Neural crest cell (in vitro differentiated cells): ENCODE measurements around the gene TRAP1. TPM values are rescaled to one million over a fixed set of nuclear protein-coding genes. Genes with fewer than 3 reads are reported as not detected.

Source experiments
- DNase-seq: peaks from one replicate; pipeline ENCODE4 v3.0.0; 2021; ENCODE audit warnings: low read depth, mixed read lengths, low spot score
- H3K27ac Mint-ChIP-seq: one replicate; pipeline ENCODE4 v1.8.0; 2021; ENCODE audit warnings: mild to moderate bottlenecking, mixed read lengths; ENCODE audit not compliant: unreplicated experiment
- H3K27me3 Mint-ChIP-seq: 2 replicates; pipeline ENCODE4 v1.8.0; 2021; ENCODE audit warnings: low read depth, mild to moderate bottlenecking, mixed read lengths
- H3K36me3 Mint-ChIP-seq: 2 replicates; pipeline ENCODE4 v1.8.0; 2021; ENCODE audit warnings: low read depth, mild to moderate bottlenecking, mixed read lengths
- H3K4me1 Mint-ChIP-seq: 2 replicates; pipeline ENCODE4 v1.8.0; 2021; ENCODE audit warnings: mixed read lengths
- H3K4me3 Mint-ChIP-seq: one replicate; pipeline ENCODE4 v1.8.0; 2021; ENCODE audit warnings: mild to moderate bottlenecking, mixed read lengths
- H3K9me3 Mint-ChIP-seq: 2 replicates; pipeline ENCODE4 v1.8.0; 2021; ENCODE audit warnings: mixed read lengths
- CTCF ChIP-seq: fragments of 200-600 bp; sonication (generic); conservative IDR thresholded peaks from 2 replicates; pipeline ENCODE4 v1.5.0; 2021; ENCODE audit warnings: antibody characterized with exemption, mild to moderate bottlenecking
- total RNA-seq: library from RNA; stranded (reverse); gene quantifications from 2 replicates; pipeline ENCODE4 v1.2.1, GENCODE V29; 2021

Gene TRAP1
- total RNA-seq, 1 donor from 2014 or later, result 152 TPM

- H3K27ac Mint-ChIP-seq, result peak overlapping the region; percentile 22
- H3K4me1 Mint-ChIP-seq, result peaks cover 5% of the 10 kb centered on the region
- no peaks in the 10 kb centered on the region for H3K9me3 Mint-ChIP-seq
- no peak for TF ChIP-seq CTCF
- H3K4me3 Mint-ChIP-seq, result no peak overlapping the region
- H3K27me3 Mint-ChIP-seq, result no peaks in the 10 kb centered on the region
- H3K36me3 Mint-ChIP-seq, result peaks cover 17% of the 10 kb centered on the region
- DNase-seq, result no peak
These were observed 36.9 kb upstream of the TRAP1 start for GRCh38 chr16:3754081-3754703.

GRCh38 chr16:3752984-3753383 lies 35.7 kb upstream of the TRAP1 start:
- Mint-ChIP-seq H3K9me3 (no peaks in the 10 kb centered on the region), H3K27ac (no peak overlapping the region), H3K36me3 (peaks cover 23% of the 10 kb centered on the region), H3K4me3 (no peak overlapping the region), H3K4me1 (peaks cover 5% of the 10 kb centered on the region), H3K27me3 (no peaks in the 10 kb centered on the region)
- no peak for TF ChIP-seq CTCF
- DNase-seq, result no peak

GRCh38 chr16:3751878-3752277 lies 34.6 kb upstream of the TRAP1 start:
- no peaks in the 10 kb centered on the region for H3K9me3 Mint-ChIP-seq
- H3K36me3 Mint-ChIP-seq, result peaks cover 26% of the 10 kb centered on the region
- peak overlapping the region; percentile 67 for H3K27ac Mint-ChIP-seq
- H3K27me3 Mint-ChIP-seq, result no peaks in the 10 kb centered on the region
- no peak overlapping the region for H3K4me3 Mint-ChIP-seq
- no peak for DNase-seq
- peaks cover 9% of the 10 kb centered on the region for H3K4me1 Mint-ChIP-seq
- TF ChIP-seq CTCF, result no peak

- no peak for DNase-seq
- peak overlapping the region; percentile 12 for H3K27ac Mint-ChIP-seq
- peaks cover 19% of the 10 kb centered on the region for H3K4me1 Mint-ChIP-seq
- H3K4me3 Mint-ChIP-seq, result no peak overlapping the region
- no peak for TF ChIP-seq CTCF
- H3K9me3 Mint-ChIP-seq, result no peaks in the 10 kb centered on the region
- H3K27me3 Mint-ChIP-seq, result no peaks in the 10 kb centered on the region
- peaks cover 30% of the 10 kb centered on the region for H3K36me3 Mint-ChIP-seq
These were observed 31.0 kb upstream of the TRAP1 start for GRCh38 chr16:3748307-3748706.

GRCh38 chr16:3745751-3746355 lies 28.5 kb upstream of the TRAP1 start:
- H3K36me3 Mint-ChIP-seq, result peaks cover 27% of the 10 kb centered on the region
- no peak overlapping the region for H3K4me3 Mint-ChIP-seq
- no peaks in the 10 kb centered on the region for H3K27me3 Mint-ChIP-seq
- no peak for DNase-seq
- peaks cover 14% of the 10 kb centered on the region for H3K4me1 Mint-ChIP-seq
- TF ChIP-seq CTCF, result no peak
- H3K27ac Mint-ChIP-seq, result peak overlapping the region; percentile 21
- H3K9me3 Mint-ChIP-seq, result no peaks in the 10 kb centered on the region
